ENCODE results near the gene USP9X.
"Not testable (repeated sequence)": the region's sequence is repeated elsewhere in the genome, so short reads cannot be mapped to it uniquely, and the experiment has no call there.

USP9X gene

DNA sequence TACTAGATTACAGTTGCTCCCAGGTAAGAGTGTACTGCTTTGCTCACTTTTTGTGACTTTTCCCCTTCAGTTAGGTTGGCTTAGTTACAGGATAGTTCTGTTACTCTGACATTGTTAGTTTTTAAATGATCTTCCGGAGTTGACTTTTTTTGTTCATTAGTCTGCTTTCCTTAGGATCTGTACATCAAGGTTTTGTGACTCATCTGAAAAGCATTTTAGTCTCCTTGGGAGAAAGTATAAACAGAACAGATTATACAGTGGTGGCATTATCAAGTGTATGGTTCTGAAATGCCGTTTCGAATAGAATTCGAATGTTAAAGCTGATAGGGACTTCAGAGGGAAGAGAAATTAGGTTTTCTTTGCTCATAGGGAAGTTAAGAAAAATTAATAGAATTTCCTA lies 63.3 kb downstream of the USP9X start:
- DNase-seq (ENCODE audit: low spot score), result no peak
- no peak for TF ChIP-seq CTCF (IDR thresholded peaks at IDR 0.05; ENCODE audit: borderline replicate concordance, control extremely low read depth, extremely low read depth, insufficient read depth, missing control alignments)
- in situ Hi-C loops (cut with MboI; ENCODE audit: low sequenced_read_pairs, unreplicated experiment), result no loop called here

DNA sequence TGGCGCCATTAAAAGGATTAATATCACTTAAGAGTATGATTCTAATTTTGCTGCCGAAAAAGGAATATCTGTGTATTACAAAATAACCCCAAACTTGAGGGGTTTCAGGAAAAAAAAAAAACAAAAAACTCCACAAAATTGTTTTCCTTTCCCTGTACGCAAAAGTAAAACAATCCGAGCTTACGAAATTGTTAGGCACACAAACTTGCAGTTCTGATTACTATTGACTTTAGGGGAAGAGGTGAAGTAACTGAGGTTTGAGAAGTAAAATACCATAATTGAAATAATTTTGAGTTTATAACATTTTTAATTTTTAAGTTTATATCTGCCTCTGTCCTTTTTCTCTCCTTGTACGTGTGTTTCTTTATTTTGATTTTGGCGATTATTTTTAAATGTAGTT lies 64.8 kb downstream of the USP9X start:
- in situ Hi-C loops (cut with MboI; ENCODE audit: low sequenced_read_pairs, unreplicated experiment), result no loop called here
- TF ChIP-seq CTCF (IDR thresholded peaks at IDR 0.05; ENCODE audit: borderline replicate concordance, control extremely low read depth, extremely low read depth, insufficient read depth, missing control alignments), result no peak

DNA sequence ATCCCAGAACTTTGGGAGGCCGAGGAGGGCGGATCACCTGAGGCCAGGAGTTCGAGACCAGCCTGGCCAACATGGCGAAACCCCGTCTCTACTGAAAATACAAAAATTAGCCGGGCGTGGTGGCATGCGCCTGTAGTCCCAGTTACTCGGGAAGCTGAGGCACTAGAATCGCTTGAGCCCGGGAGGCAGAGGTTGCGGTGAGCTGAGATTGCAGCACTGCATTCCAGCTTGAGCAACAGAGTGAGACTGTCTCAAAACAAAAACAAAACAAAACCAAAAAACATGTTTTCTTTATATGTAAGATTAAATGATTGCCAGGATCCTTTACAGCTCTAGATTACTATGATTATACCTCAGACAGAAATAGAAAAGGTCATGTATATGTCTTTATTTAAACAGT lies 66.5 kb downstream of the USP9X start:
- in situ Hi-C loops (cut with MboI; ENCODE audit: low sequenced_read_pairs, unreplicated experiment); DNase-seq (ENCODE audit: low spot score): not testable (repeated sequence)

More for the DNA sequence above, 64.8 kb downstream of the USP9X start:
- no peak for DNase-seq (ENCODE audit: low spot score)

DNA sequence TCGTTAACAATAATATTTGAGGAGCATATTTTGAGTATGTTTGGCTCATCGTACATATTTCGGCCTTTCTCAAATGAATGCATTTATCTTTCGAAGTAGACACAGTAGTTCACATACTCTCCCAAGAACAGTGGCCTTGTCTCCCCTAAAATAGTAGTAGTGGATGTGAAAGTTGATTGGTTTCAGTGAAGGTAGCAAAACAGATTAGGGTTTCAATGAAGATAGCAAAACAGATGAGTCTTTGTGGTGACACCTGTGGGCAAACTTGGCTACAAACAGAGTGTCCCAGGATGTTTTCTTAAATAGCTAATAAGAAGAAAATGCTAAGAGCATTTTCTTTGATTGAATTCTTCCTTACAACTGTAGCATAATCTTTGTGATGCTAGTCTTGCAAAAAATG lies 67.0 kb downstream of the USP9X start:
- DNase-seq (ENCODE audit: low spot score), result no peak
- in situ Hi-C loops (cut with MboI; ENCODE audit: low sequenced_read_pairs, unreplicated experiment), result no loop called here
- TF ChIP-seq CTCF (IDR thresholded peaks at IDR 0.05; ENCODE audit: borderline replicate concordance, control extremely low read depth, extremely low read depth, insufficient read depth, missing control alignments), result no peak

DNA sequence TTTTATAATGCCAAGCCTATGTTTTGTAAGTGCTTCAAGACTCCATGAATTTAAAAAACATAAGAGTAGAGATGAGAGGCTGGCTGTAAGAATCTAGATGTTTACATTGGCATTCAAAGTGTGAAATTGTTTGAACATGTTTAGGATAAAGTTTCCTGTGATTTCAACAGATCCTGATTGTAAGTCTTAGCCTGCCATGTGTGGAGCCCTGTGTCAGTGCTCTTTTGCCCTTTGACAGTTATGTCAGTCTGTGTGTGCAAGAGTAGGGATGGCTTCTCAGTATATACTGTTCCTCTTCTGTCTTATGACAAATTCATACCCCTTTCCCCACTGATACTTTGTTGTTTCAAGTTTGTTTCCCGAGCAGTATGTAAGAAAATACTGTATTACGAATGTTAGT lies 68.2 kb downstream of the USP9X start:
- in situ Hi-C loops (cut with MboI; ENCODE audit: low sequenced_read_pairs, unreplicated experiment), result no loop called here
- no peak for TF ChIP-seq CTCF (IDR thresholded peaks at IDR 0.05; ENCODE audit: borderline replicate concordance, control extremely low read depth, extremely low read depth, insufficient read depth, missing control alignments)
- DNase-seq (ENCODE audit: low spot score), result no peak

DNA sequence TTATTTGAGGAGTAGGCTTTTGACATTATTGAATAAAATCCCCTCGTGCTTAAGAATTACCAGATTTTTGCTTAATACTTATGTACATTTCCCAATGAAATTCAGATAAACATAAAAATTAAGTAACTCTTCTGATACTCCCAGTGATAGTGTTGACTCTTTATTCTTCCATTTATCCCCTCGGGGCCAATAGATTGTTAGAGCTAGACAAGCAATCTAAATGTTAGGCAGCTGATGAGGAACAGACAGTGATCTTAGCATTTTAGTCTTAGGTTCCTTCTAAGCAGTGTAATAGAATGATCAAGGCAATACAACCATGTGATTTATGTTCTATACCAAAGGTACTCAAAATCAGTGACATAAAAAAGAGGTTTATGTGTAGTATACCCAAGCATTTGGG lies 68.7 kb downstream of the USP9X start:
- DNase-seq (ENCODE audit: low spot score), result no peak
- in situ Hi-C loops (cut with MboI; ENCODE audit: low sequenced_read_pairs, unreplicated experiment), result no loop called here
- no peak for TF ChIP-seq CTCF (IDR thresholded peaks at IDR 0.05; ENCODE audit: borderline replicate concordance, control extremely low read depth, extremely low read depth, insufficient read depth, missing control alignments)

GRCh38 chrX:41164449-41164848 lies 79.2 kb downstream of the USP9X start:
- no peak for TF ChIP-seq CTCF (IDR thresholded peaks at IDR 0.05; ENCODE audit: borderline replicate concordance, control extremely low read depth, extremely low read depth, insufficient read depth, missing control alignments)
- DNase-seq (ENCODE audit: low spot score), result no peak
- in situ Hi-C loops (cut with MboI; ENCODE audit: low sequenced_read_pairs, unreplicated experiment), result no loop called here

All from GM13976 (cell line).